Measurements from ENCODE around the gene TVP23A. TPM values are rescaled to one million over a fixed set of nuclear protein-coding genes. Genes with fewer than 3 reads are reported as not detected.

The TVP23A gene
- total RNA-seq, 1 donor from 2014 or later, result 0.07 TPM

- Mint-ChIP-seq H3K27ac (ENCODE audit: unreplicated experiment) (no peak overlapping the region), H3K36me3 (ENCODE audit: low read depth) (no peaks in the 10 kb centered on the region), H3K4me3 (ENCODE audit: unreplicated experiment) (no peak overlapping the region), H3K9me3 (ENCODE audit: low read depth) (peaks cover 2% of the 10 kb centered on the region), H3K27me3 (ENCODE audit: low read depth) (peaks cover 26% of the 10 kb centered on the region), H3K4me1 (ENCODE audit: low read depth) (no peaks in the 10 kb centered on the region)
- DNase-seq (ENCODE audit: low spot score), result no peak
- TF ChIP-seq CTCF (IDR thresholded peaks at IDR 0.05), result no peak
These were observed 43.8 kb upstream of the TVP23A start for GRCh38 chr16:10862438-10862837.

- no peak for TF ChIP-seq CTCF (IDR thresholded peaks at IDR 0.05)
- Mint-ChIP-seq H3K27ac (ENCODE audit: unreplicated experiment) (no peak overlapping the region), H3K9me3 (ENCODE audit: low read depth) (peaks cover 2% of the 10 kb centered on the region), H3K4me1 (ENCODE audit: low read depth) (no peaks in the 10 kb centered on the region), H3K36me3 (ENCODE audit: low read depth) (no peaks in the 10 kb centered on the region), H3K27me3 (ENCODE audit: low read depth) (peaks cover 22% of the 10 kb centered on the region), H3K4me3 (ENCODE audit: unreplicated experiment) (no peak overlapping the region)
- DNase-seq (ENCODE audit: low spot score), result no peak
These were observed 41.1 kb upstream of the TVP23A start for GRCh38 chr16:10859658-10860057.

GRCh38 chr16:10859020-10859419 lies 40.4 kb upstream of the TVP23A start:
- Mint-ChIP-seq H3K27ac (ENCODE audit: unreplicated experiment) (no peak overlapping the region), H3K27me3 (ENCODE audit: low read depth) (peaks cover 20% of the 10 kb centered on the region), H3K9me3 (ENCODE audit: low read depth) (peaks cover 2% of the 10 kb centered on the region), H3K4me1 (ENCODE audit: low read depth) (no peaks in the 10 kb centered on the region), H3K36me3 (ENCODE audit: low read depth) (no peaks in the 10 kb centered on the region), H3K4me3 (ENCODE audit: unreplicated experiment) (no peak overlapping the region)
- DNase-seq (ENCODE audit: low spot score), result no peak
- no peak for TF ChIP-seq CTCF (IDR thresholded peaks at IDR 0.05)

- H3K9me3 Mint-ChIP-seq (ENCODE audit: low read depth), result peaks cover 2% of the 10 kb centered on the region
- H3K4me3 Mint-ChIP-seq (ENCODE audit: unreplicated experiment), result no peak overlapping the region
- TF ChIP-seq CTCF (IDR thresholded peaks at IDR 0.05), result no peak
- H3K27ac Mint-ChIP-seq (ENCODE audit: unreplicated experiment), result no peak overlapping the region
- no peak for DNase-seq (ENCODE audit: low spot score)
- H3K36me3 Mint-ChIP-seq (ENCODE audit: low read depth), result no peaks in the 10 kb centered on the region
- no peaks in the 10 kb centered on the region for H3K4me1 Mint-ChIP-seq (ENCODE audit: low read depth)
- H3K27me3 Mint-ChIP-seq (ENCODE audit: low read depth), result peaks cover 20% of the 10 kb centered on the region
These were observed 39.6 kb upstream of the TVP23A start for GRCh38 chr16:10858203-10858602.

GRCh38 chr16:10856042-10856441 lies 37.4 kb upstream of the TVP23A start:
- TF ChIP-seq CTCF (IDR thresholded peaks at IDR 0.05), result no peak
- peaks cover 2% of the 10 kb centered on the region for H3K9me3 Mint-ChIP-seq (ENCODE audit: low read depth)
- peaks cover 9% of the 10 kb centered on the region for H3K27me3 Mint-ChIP-seq (ENCODE audit: low read depth)
- H3K4me1 Mint-ChIP-seq (ENCODE audit: low read depth), result no peaks in the 10 kb centered on the region
- no peak overlapping the region for H3K4me3 Mint-ChIP-seq (ENCODE audit: unreplicated experiment)
- no peak for DNase-seq (ENCODE audit: low spot score)
- no peak overlapping the region for H3K27ac Mint-ChIP-seq (ENCODE audit: unreplicated experiment)
- no peaks in the 10 kb centered on the region for H3K36me3 Mint-ChIP-seq (ENCODE audit: low read depth)

Data from chondrocyte (in vitro differentiated cells).